GM23338 (cell line): ENCODE results near the gene OR51I2. TPM values are rescaled to one million over a fixed set of nuclear protein-coding genes. Genes with fewer than 3 reads are reported as not detected.

ENCODE experiments used
- ATAC-seq: fragments of 200-7000 bp; cut with Tn5 transposase; 3 replicates; pipeline ENCODE4 v1.9.1; 2020
- DNase-seq: peaks from one replicate; pipeline ENCODE4 v3.0.0-alpha.2; 2015; ENCODE audit warnings: low spot score
- H2AFZ ChIP-seq: fragments of 200-600 bp; sonication (generic); 2 replicates; pipeline ENCODE4 v1.8.0; 2016; ENCODE audit warnings: antibody characterized with exemption, mild to moderate bottlenecking, moderate library complexity
- H3F3A ChIP-seq: fragments of 200-600 bp; sonication (generic); replicated peaks from 2 replicates; pipeline ENCODE4 v1.8.0; 2017; ENCODE audit warnings: antibody characterized with exemption, mixed run types, low read depth
- H3K27ac ChIP-seq: fragments of 200-600 bp; sonication (generic); 2 replicates; pipeline ENCODE4 v1.6.1; 2016; ENCODE audit warnings: low read depth
- H3K27me3 ChIP-seq: fragments of 200-600 bp; sonication (generic); 2 replicates; pipeline ENCODE4 v1.8.0; 2016; ENCODE audit warnings: mild to moderate bottlenecking, mixed run types, moderate library complexity; ENCODE audit not compliant: insufficient read depth
- H3K36me3 ChIP-seq: fragments of 200-600 bp; sonication (generic); 2 replicates; pipeline ENCODE4 v1.8.0; 2016; ENCODE audit warnings: mild to moderate bottlenecking; ENCODE audit not compliant: insufficient read depth
- H3K4me1 ChIP-seq: fragments of 200-600 bp; sonication (generic); 2 replicates; pipeline ENCODE4 v1.8.0; 2016; ENCODE audit warnings: mild to moderate bottlenecking, moderate library complexity; ENCODE audit not compliant: insufficient read depth
- H3K4me2 ChIP-seq: fragments of 200-600 bp; sonication (generic); 2 replicates; pipeline ENCODE4 v1.7.1; 2017; ENCODE audit warnings: mixed run types
- H3K4me3 ChIP-seq: fragments of 200-600 bp; sonication (generic); 2 replicates; pipeline ENCODE4 v1.6.1; 2016; ENCODE audit warnings: mixed run types
- H3K79me2 ChIP-seq: fragments of 200-600 bp; sonication (generic); replicated peaks from 2 replicates; pipeline ENCODE4 v1.8.0; 2017; ENCODE audit warnings: mild to moderate bottlenecking; ENCODE audit not compliant: insufficient read depth
- H3K9me2 ChIP-seq: fragments of 200-600 bp; sonication (generic); 2 replicates; pipeline ENCODE4 v1.8.0; 2017; ENCODE audit not compliant: insufficient read depth
- H4K20me1 ChIP-seq: fragments of 200-600 bp; sonication (generic); replicated peaks from 2 replicates; pipeline ENCODE4 v1.8.0; 2017; ENCODE audit warnings: mild to moderate bottlenecking; ENCODE audit not compliant: insufficient read depth
- H3K27ac Mint-ChIP-seq: 2 replicates; pipeline ENCODE4 v1.8.0; 2020; ENCODE audit warnings: inconsistent platforms, mild to moderate bottlenecking, moderate library complexity, mixed read lengths
- H3K27me3 Mint-ChIP-seq: 3 replicates; pipeline ENCODE4 v1.8.0; 2022; ENCODE audit warnings: low read depth, mild to moderate bottlenecking, moderate library complexity, mixed read lengths, inconsistent platforms; ENCODE audit not compliant: insufficient read depth, poor library complexity
- H3K36me3 Mint-ChIP-seq: 3 replicates; pipeline ENCODE4 v1.8.0; 2021; ENCODE audit warnings: low read depth, mild to moderate bottlenecking, inconsistent platforms, moderate library complexity, mixed read lengths
- H3K4me1 Mint-ChIP-seq: 3 replicates; pipeline ENCODE4 v1.8.0; 2020; ENCODE audit warnings: mild to moderate bottlenecking, inconsistent platforms, mixed read lengths
- H3K4me3 Mint-ChIP-seq: 3 replicates; pipeline ENCODE4 v1.8.0; 2021; ENCODE audit warnings: moderate library complexity, mild to moderate bottlenecking, inconsistent platforms, mixed read lengths
- H3K9me3 Mint-ChIP-seq: 3 replicates; pipeline ENCODE4 v1.8.0; 2020; ENCODE audit warnings: moderate library complexity, mild to moderate bottlenecking, inconsistent platforms, mixed read lengths
- CREB1 ChIP-seq: fragments of 250-450 bp; sonication (Bioruptor Pico); IDR thresholded peaks from 2 replicates; pipeline ENCODE4 v1.5.0; 2020; ENCODE audit warnings: low read depth, mild to moderate bottlenecking, moderate library complexity
- EZH2 ChIP-seq: fragments of 200-600 bp; sonication (generic); IDR thresholded peaks from one replicate; pipeline ENCODE4 v1.8.0; 2017; ENCODE audit warnings: antibody characterized with exemption, mild to moderate bottlenecking, low read depth; ENCODE audit not compliant: unreplicated experiment
- EZH2phosphoT487 ChIP-seq: fragments of 200-600 bp; sonication (generic); IDR thresholded peaks from one replicate; pipeline ENCODE4 v1.8.1; 2018; ENCODE audit warnings: antibody characterized with exemption; ENCODE audit not compliant: unreplicated experiment
- JUNB ChIP-seq: IDR thresholded peaks from one replicate; pipeline ENCODE4 v1.6.1; 2016; ENCODE audit warnings: antibody characterized with exemption; ENCODE audit not compliant: unreplicated experiment
- NANOG ChIP-seq: IDR thresholded peaks from 2 replicates; pipeline ENCODE4 v1.6.1; 2016; ENCODE audit warnings: antibody characterized with exemption, borderline replicate concordance
- POLR2AphosphoS5 ChIP-seq: IDR thresholded peaks from 2 replicates; pipeline ENCODE4 v1.6.1; 2016; ENCODE audit warnings: antibody characterized with exemption, low read depth
- STAT1 ChIP-seq: IDR thresholded peaks from one replicate; pipeline ENCODE4 v1.6.1; 2016; ENCODE audit warnings: antibody characterized with exemption; ENCODE audit not compliant: unreplicated experiment
- ZNF114 ChIP-seq: fragments of 250-450 bp; sonication (Bioruptor Pico); IDR thresholded peaks from 2 replicates; pipeline ENCODE4 v1.5.0; 2020; ENCODE audit warnings: mild to moderate bottlenecking, moderate library complexity
- ZNF331 ChIP-seq: fragments of 250-450 bp; sonication (Bioruptor Pico); IDR thresholded peaks from 2 replicates; pipeline ENCODE4 v1.5.0; 2020; ENCODE audit warnings: low read depth, mild to moderate bottlenecking, moderate library complexity
- polyA plus RNA-seq: library from polyadenylated mRNA; unstranded; fragments of >200 nt; fragmentation: Nextera tagmentation; extraction: Ambion mirVana; gene quantifications from 2 replicates; pipeline ENCODE4 v1.2.1, GENCODE V29; 2016
- total RNA-seq: library from RNA; depleted of rRNA; stranded (reverse); fragments of >200 nt; shearing (Covaris generic); gene quantifications from 2 replicates; pipeline ENCODE4 v1.2.3, GENCODE V29; 2014
- TF ChIP-seq, protein P1 (sequence below): fragments of 250-450 bp; sonication (Bioruptor Pico); IDR thresholded peaks from 2 replicates; pipeline ENCODE4 v1.5.0; 2020; ENCODE audit warnings: mild to moderate bottlenecking, moderate library complexity
- TF ChIP-seq, protein P2 (sequence below): IDR thresholded peaks from one replicate; pipeline ENCODE4 v1.6.1; 2018; ENCODE audit warnings: antibody characterized with exemption; ENCODE audit not compliant: unreplicated experiment
- TF ChIP-seq, protein P3 (sequence below), 2 experiments: fragments of 200-600 bp in 1 of 2; sonication (generic) in 1 of 2; conservative IDR thresholded peaks; 2 replicates each; pipeline versions ENCODE4 v1.5.1 to v1.6.1; 2016 to 2017; ENCODE audit warnings: antibody characterized with exemption in 2 of 2, low read depth in 2 of 2, mild to moderate bottlenecking in 2 of 2, moderate library complexity in 1 of 2
- TF ChIP-seq, protein P4 (sequence below): IDR thresholded peaks from 2 replicates; pipeline ENCODE4 v1.6.1; 2016; ENCODE audit warnings: antibody characterized with exemption

OR51I2 gene
- total and polyA plus RNA-seq, 2 experiments from 2014 or later, result not detected

DNA sequence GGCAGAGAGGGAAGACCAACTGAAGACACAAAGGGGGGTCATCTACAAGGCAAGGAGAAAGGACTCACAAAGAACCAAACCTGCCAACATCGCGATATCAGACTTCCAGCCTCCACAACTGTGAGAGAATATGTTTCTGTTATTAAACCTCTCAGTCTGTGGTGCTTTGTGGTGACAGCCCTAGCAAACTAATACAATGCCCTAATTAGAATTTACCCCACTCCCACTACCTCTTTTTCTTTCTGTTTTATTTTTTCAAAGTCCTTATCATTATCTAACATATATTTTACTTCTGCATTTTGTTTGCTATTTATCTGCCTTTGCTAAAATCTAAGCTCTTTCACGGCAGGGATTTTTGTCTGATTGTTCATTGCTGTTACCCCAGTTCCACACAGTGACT lies 36.9 kb downstream of the OR51I2 start:
- no peaks in the 10 kb centered on the region for H4K20me1 ChIP-seq
- H3K27me3 Mint-ChIP-seq, result peaks cover 1% of the 10 kb centered on the region
- peak overlapping the region; percentile 69 for H2AFZ ChIP-seq
- DNase-seq (no peak), ATAC-seq (no peak)
- no peaks in the 10 kb centered on the region for H3K4me1 Mint-ChIP-seq
- no peaks in the 10 kb centered on the region for H3K9me3 Mint-ChIP-seq
- no peaks in the 10 kb centered on the region for H3K36me3 Mint-ChIP-seq
- H3K4me3 Mint-ChIP-seq, result no peak overlapping the region
- peaks cover 3% of the 10 kb centered on the region; the same call in 1 of the 2 replicates for H3K9me2 ChIP-seq
- no peak overlapping the region for H3K4me2 ChIP-seq
- H3K4me3 ChIP-seq, result no peak overlapping the region
- H3K27ac ChIP-seq, result no peak overlapping the region
- no peaks in the 10 kb centered on the region for H3K27me3 ChIP-seq
- no peaks in the 10 kb centered on the region for H3K4me1 ChIP-seq
- no peaks in the 10 kb centered on the region for H3K79me2 ChIP-seq
- H3F3A ChIP-seq, result no peaks in the 10 kb centered on the region
- no peaks in the 10 kb centered on the region for H3K36me3 ChIP-seq
- no peak overlapping the region for H3K27ac Mint-ChIP-seq
- TF ChIP-seq, protein P1, sequence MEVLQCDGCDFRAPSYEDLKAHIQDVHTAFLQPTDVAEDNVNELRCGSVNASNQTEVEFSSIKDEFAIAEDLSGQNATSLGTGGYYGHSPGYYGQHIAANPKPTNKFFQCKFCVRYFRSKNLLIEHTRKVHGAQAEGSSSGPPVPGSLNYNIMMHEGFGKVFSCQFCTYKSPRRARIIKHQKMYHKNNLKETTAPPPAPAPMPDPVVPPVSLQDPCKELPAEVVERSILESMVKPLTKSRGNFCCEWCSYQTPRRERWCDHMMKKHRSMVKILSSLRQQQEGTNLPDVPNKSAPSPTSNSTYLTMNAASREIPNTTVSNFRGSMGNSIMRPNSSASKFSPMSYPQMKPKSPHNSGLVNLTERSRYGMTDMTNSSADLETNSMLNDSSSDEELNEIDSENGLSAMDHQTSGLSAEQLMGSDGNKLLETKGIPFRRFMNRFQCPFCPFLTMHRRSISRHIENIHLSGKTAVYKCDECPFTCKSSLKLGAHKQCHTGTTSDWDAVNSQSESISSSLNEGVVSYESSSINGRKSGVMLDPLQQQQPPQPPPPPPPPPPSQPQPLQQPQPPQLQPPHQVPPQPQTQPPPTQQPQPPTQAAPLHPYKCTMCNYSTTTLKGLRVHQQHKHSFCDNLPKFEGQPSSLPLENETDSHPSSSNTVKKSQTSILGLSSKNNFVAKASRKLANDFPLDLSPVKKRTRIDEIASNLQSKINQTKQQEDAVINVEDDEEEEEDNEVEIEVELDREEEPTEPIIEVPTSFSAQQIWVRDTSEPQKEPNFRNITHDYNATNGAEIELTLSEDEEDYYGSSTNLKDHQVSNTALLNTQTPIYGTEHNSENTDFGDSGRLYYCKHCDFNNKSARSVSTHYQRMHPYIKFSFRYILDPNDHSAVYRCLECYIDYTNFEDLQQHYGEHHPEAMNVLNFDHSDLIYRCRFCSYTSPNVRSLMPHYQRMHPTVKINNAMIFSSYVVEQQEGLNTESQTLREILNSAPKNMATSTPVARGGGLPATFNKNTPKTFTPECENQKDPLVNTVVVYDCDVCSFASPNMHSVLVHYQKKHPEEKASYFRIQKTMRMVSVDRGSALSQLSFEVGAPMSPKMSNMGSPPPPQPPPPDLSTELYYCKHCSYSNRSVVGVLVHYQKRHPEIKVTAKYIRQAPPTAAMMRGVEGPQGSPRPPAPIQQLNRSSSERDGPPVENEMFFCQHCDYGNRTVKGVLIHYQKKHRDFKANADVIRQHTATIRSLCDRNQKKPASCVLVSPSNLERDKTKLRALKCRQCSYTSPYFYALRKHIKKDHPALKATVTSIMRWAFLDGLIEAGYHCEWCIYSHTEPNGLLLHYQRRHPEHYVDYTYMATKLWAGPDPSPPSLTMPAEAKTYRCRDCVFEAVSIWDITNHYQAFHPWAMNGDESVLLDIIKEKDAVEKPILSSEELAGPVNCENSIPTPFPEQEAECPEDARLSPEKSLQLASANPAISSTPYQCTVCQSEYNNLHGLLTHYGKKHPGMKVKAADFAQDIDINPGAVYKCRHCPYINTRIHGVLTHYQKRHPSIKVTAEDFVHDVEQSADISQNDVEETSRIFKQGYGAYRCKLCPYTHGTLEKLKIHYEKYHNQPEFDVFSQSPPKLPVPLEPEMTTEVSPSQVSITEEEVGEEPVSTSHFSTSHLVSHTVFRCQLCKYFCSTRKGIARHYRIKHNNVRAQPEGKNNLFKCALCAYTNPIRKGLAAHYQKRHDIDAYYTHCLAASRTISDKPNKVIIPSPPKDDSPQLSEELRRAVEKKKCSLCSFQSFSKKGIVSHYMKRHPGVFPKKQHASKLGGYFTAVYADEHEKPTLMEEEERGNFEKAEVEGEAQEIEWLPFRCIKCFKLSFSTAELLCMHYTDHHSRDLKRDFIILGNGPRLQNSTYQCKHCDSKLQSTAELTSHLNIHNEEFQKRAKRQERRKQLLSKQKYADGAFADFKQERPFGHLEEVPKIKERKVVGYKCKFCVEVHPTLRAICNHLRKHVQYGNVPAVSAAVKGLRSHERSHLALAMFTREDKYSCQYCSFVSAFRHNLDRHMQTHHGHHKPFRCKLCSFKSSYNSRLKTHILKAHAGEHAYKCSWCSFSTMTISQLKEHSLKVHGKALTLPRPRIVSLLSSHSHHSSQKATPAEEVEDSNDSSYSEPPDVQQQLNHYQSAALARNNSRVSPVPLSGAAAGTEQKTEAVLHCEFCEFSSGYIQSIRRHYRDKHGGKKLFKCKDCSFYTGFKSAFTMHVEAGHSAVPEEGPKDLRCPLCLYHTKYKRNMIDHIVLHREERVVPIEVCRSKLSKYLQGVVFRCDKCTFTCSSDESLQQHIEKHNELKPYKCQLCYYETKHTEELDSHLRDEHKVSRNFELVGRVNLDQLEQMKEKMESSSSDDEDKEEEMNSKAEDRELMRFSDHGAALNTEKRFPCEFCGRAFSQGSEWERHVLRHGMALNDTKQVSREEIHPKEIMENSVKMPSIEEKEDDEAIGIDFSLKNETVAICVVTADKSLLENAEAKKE (CRISPR knock-in tag), result no peak
- TF ChIP-seq JUNB, result no peak
- TF ChIP-seq NANOG, result no peak
- TF ChIP-seq POLR2AphosphoS5, result no peak
- no peak for TF ChIP-seq STAT1
- no peak for TF ChIP-seq ZNF331 (CRISPR knock-in tag)
- TF ChIP-seq ZNF114 (CRISPR knock-in tag), result no peak
- TF ChIP-seq, protein P2, sequence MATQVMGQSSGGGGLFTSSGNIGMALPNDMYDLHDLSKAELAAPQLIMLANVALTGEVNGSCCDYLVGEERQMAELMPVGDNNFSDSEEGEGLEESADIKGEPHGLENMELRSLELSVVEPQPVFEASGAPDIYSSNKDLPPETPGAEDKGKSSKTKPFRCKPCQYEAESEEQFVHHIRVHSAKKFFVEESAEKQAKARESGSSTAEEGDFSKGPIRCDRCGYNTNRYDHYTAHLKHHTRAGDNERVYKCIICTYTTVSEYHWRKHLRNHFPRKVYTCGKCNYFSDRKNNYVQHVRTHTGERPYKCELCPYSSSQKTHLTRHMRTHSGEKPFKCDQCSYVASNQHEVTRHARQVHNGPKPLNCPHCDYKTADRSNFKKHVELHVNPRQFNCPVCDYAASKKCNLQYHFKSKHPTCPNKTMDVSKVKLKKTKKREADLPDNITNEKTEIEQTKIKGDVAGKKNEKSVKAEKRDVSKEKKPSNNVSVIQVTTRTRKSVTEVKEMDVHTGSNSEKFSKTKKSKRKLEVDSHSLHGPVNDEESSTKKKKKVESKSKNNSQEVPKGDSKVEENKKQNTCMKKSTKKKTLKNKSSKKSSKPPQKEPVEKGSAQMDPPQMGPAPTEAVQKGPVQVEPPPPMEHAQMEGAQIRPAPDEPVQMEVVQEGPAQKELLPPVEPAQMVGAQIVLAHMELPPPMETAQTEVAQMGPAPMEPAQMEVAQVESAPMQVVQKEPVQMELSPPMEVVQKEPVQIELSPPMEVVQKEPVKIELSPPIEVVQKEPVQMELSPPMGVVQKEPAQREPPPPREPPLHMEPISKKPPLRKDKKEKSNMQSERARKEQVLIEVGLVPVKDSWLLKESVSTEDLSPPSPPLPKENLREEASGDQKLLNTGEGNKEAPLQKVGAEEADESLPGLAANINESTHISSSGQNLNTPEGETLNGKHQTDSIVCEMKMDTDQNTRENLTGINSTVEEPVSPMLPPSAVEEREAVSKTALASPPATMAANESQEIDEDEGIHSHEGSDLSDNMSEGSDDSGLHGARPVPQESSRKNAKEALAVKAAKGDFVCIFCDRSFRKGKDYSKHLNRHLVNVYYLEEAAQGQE, result no peak
- no peak for TF ChIP-seq EZH2phosphoT487
- TF ChIP-seq, protein P3, sequence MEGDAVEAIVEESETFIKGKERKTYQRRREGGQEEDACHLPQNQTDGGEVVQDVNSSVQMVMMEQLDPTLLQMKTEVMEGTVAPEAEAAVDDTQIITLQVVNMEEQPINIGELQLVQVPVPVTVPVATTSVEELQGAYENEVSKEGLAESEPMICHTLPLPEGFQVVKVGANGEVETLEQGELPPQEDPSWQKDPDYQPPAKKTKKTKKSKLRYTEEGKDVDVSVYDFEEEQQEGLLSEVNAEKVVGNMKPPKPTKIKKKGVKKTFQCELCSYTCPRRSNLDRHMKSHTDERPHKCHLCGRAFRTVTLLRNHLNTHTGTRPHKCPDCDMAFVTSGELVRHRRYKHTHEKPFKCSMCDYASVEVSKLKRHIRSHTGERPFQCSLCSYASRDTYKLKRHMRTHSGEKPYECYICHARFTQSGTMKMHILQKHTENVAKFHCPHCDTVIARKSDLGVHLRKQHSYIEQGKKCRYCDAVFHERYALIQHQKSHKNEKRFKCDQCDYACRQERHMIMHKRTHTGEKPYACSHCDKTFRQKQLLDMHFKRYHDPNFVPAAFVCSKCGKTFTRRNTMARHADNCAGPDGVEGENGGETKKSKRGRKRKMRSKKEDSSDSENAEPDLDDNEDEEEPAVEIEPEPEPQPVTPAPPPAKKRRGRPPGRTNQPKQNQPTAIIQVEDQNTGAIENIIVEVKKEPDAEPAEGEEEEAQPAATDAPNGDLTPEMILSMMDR (conservative IDR thresholded peaks at IDR 0.05; ENCODE audit: low read depth in 2 of 2), result no peak
- TF ChIP-seq, protein P4, sequence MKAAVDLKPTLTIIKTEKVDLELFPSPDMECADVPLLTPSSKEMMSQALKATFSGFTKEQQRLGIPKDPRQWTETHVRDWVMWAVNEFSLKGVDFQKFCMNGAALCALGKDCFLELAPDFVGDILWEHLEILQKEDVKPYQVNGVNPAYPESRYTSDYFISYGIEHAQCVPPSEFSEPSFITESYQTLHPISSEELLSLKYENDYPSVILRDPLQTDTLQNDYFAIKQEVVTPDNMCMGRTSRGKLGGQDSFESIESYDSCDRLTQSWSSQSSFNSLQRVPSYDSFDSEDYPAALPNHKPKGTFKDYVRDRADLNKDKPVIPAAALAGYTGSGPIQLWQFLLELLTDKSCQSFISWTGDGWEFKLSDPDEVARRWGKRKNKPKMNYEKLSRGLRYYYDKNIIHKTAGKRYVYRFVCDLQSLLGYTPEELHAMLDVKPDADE, result no peak
- TF ChIP-seq CREB1 (CRISPR knock-in tag), result no peak
- TF ChIP-seq EZH2, result no peak
